Ascending aorta (tissue), 2 donors: ENCODE data around the gene CCDC150. TPM values are rescaled to one million over a fixed set of nuclear protein-coding genes. Genes with fewer than 3 reads are reported as not detected.
A peak's percentile ranks its signal among the peaks of the same experiment; 100 is the strongest.
"Not testable (repeated sequence)": the region's sequence is repeated elsewhere in the genome, so short reads cannot be mapped to it uniquely, and the experiment has no call there.

ENCODE experiments used
- DNase-seq, 2 donors: peaks; one replicate each; pipeline ENCODE4 v3.0.0-alpha.2; 2019; ENCODE audit warnings: low spot score in 2 of 2
- H3K27ac ChIP-seq, 2 donors: fragments of 200-600 bp; sonication (generic); one replicate each; pipeline ENCODE4 v1.5.1; 2016 to 2017; ENCODE audit warnings: mild to moderate bottlenecking in 1 of 2
- H3K27me3 ChIP-seq: fragments of 200-600 bp; sonication (generic); one replicate; pipeline ENCODE4 v1.5.1; 2017
- H3K36me3 ChIP-seq, 2 donors: fragments of 200-600 bp; sonication (generic); one replicate each; pipeline ENCODE4 v1.5.1; 2016
- H3K4me1 ChIP-seq, 2 donors: fragments of 200-600 bp; sonication (generic); one replicate each; pipeline ENCODE4 v1.5.1; 2016 to 2017; ENCODE audit warnings: mild to moderate bottlenecking in 1 of 2
- H3K4me3 ChIP-seq, 2 donors: fragments of 200-600 bp; sonication (generic); one replicate each; pipeline ENCODE4 v1.5.1; 2016 to 2017; ENCODE audit warnings: mild to moderate bottlenecking in 1 of 2
- H3K9me3 ChIP-seq, 2 donors: fragments of 200-600 bp; sonication (generic); one replicate each; pipeline ENCODE4 v1.5.1; 2016
- CTCF ChIP-seq, 3 experiments: fragments of 200-600 bp in 2 of 3; fragments of 450-650 bp in 1 of 3; sonication (generic) in 2 of 3; IDR thresholded peaks; one replicate each; pipeline ENCODE4 v1.5.1; 2016 to 2019; ENCODE audit warnings: antibody characterized with exemption in 3 of 3, mild to moderate bottlenecking in 1 of 3, moderate library complexity in 1 of 3
- intact Hi-C: fragments of 100-400 bp; cut with DNase I; formaldehyde crosslinking; loops from one replicate; pipeline ENCODE4 v1.15.1; 2023
- total RNA-seq: library from RNA; depleted of rRNA; stranded (reverse); fragments of >200 nt; gene quantifications from one replicate; pipeline ENCODE4 v1.1.0, GENCODE V29; 2016

Gene CCDC150
- total RNA-seq, 1 donor from 2014 or later: 7.1 TPM

DNA sequence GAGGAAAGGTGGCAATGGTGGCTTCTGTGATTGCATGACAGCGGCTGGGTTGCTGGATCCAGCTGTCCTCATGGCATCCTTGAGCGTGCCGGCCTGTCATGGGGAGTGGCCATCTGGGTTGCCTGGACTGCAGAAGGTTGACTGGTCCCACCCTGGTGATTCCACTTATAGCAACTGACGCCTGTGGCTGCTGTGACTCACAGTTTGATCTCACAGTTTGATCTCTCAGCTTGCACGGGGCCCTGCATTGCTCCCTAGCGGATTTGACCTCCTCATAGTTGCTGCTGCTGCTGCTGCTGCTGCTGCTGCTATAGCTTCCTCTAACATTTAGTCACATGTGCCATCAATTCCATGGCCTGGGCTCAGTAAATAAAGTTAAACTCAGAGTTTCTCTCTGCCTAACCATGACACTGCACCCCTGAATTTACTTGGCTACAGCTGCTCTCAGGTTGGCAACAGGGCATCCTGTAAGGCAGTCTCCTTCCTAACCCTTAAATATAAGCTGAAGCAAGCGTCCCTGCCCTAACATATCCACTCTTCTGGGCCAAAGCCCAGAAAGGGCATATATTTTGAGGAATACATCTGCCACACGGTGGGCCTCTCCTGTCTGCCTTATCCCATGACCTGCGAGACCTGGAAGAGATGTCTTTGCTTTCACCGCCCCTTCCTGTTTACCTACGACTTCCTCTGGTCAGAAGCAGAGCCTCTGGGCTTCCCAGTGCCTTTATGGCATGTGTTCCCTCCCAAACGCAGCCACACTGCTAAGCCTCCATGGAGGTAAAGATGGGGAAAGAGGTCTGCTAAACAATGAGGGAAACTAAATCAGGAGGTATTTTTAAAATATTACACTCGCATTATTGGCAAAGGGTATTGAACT lies 37.8 kb upstream of the CCDC150 start:
- DNase-seq: peak; percentile 61 to 91
- TF ChIP-seq CTCF (IDR thresholded peaks at IDR 0.05): peak in 1 of 3 experiments; percentile 10
- Histone ChIP-seq H3K9me3 (no peaks in the 10 kb centered on the region), H3K27me3 (no peaks in the 10 kb centered on the region), H3K4me1 (peaks cover 5 to 11% of the 10 kb centered on the region in 2 donors), H3K36me3 (no peaks in the 10 kb centered on the region), H3K4me3 (peak overlapping the region in 1 of 2 donors; percentile 1), H3K27ac (peak overlapping the region; percentile 84 to 85)
- intact Hi-C loops: loop anchor here (2.0 to 5.0 kb wide), 2 partner anchors 37 to 429 kb away; partner anchors contain the start of genes CCDC150 and STK17B

GRCh38 chr2:196604196-196604595 lies 35.3 kb upstream of the CCDC150 start:
- H3K4me1 ChIP-seq: peaks cover 5 to 15% of the 10 kb centered on the region in 2 donors
- no peak for TF ChIP-seq CTCF (IDR thresholded peaks at IDR 0.05)
- H3K36me3 ChIP-seq: no peaks in the 10 kb centered on the region
- intact Hi-C loops: loop anchor here (5.0 kb wide), 1 partner anchor 432 kb away; the partner anchor contains the start of gene STK17B
- H3K27ac ChIP-seq: no peak overlapping the region
- no peak overlapping the region for H3K4me3 ChIP-seq
- no peak for DNase-seq
- no peaks in the 10 kb centered on the region for H3K27me3 ChIP-seq
- H3K9me3 ChIP-seq: no peaks in the 10 kb centered on the region

DNA sequence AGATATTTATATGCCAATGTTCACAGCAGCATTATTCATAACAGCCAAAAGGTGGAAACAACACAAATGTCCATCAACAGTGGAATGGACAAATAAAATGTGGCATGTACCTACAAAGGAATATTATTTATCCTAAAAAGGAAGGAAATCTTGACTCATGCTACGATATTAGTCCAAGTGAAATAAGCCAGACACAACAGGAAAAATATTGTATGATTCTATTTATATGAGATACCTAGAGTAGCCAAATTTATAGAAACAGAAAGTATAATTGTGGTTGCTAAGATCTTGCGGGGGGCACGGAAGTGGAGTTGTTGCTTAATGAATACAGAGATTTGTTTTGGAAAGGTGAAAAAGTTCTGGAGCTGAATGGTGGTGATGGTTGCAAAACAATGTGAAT lies 33.0 kb upstream of the CCDC150 start:
- Histone ChIP-seq H3K27me3 (no peaks in the 10 kb centered on the region), H3K36me3 (no peaks in the 10 kb centered on the region), H3K4me3 (peak overlapping the region in 1 of 2 donors; percentile 12), H3K9me3 (no peaks in the 10 kb centered on the region), H3K27ac (peak overlapping the region; percentile 24 to 59), H3K4me1 (peaks cover 5 to 11% of the 10 kb centered on the region in 2 donors)
- TF ChIP-seq CTCF (IDR thresholded peaks at IDR 0.05): no peak
- intact Hi-C loops: no loop called here
- no peak for DNase-seq

DNA sequence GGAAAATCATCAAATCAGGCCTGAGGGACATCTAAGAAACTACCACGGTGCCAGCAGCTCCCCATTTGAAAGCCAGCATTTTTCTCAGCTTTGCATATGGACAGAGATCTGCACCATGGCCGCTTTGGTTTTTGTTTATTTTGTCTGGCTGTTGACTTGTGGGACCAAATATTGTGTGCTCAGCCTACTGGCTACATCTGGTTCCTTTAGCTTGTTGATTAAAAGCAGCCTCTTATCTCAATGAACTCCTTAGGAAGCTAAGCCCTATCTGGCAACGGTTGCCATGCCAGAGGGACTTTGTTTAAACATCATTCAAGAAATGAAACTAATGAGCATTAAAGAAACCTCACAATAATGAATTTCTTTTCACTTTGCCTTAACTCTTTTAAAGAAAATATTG lies 32.4 kb upstream of the CCDC150 start:
- intact Hi-C loops: no loop called here
- Histone ChIP-seq H3K4me3 (no peak overlapping the region), H3K36me3 (no peaks in the 10 kb centered on the region), H3K27ac (peak overlapping the region; percentile 24 to 59), H3K27me3 (no peaks in the 10 kb centered on the region), H3K4me1 (peaks cover 0 to 5% of the 10 kb centered on the region in 2 donors), H3K9me3 (no peaks in the 10 kb centered on the region)
- no peak for TF ChIP-seq CTCF (IDR thresholded peaks at IDR 0.05)
- DNase-seq: no peak

- H3K4me1 ChIP-seq, H3K4me3 ChIP-seq, H3K27me3 ChIP-seq, intact Hi-C loops, H3K9me3 ChIP-seq, H3K36me3 ChIP-seq, DNase-seq: not testable (repeated sequence)
- H3K27ac ChIP-seq: peak overlapping the region in 1 of 2 donors; percentile 59
Measured at GRCh38 chr2:196607896-196608295, 31.6 kb upstream of the CCDC150 start.

DNA sequence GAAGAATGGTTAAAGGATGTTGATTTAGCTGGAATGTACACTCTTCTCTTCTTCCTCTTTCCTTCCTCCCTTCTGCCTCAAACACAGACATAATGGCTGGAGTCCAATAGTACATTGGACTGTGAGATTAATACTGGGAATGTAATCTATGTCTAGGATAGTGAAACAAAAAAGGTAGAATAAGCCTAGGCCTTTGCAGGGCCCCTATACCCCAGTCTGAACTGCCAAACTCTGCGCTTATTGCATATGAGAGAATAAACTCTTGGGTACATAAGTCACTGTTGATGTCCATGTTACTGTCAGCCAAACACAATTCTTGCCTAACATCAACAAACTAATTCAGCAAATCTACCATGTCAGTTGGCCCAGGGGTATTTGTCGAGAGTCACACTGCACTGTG lies 29.7 kb upstream of the CCDC150 start:
- no peaks in the 10 kb centered on the region for H3K27me3 ChIP-seq
- no peaks in the 10 kb centered on the region for H3K36me3 ChIP-seq
- H3K4me3 ChIP-seq: no peak overlapping the region
- no peak for DNase-seq
- intact Hi-C loops: no loop called here
- H3K27ac ChIP-seq: no peak overlapping the region
- peaks cover 0 to 4% of the 10 kb centered on the region in 2 donors for H3K4me1 ChIP-seq
- no peaks in the 10 kb centered on the region for H3K9me3 ChIP-seq
- no peak for TF ChIP-seq CTCF (IDR thresholded peaks at IDR 0.05)
